Measurements from ENCODE around the gene PIP5KL1.

Gene PIP5KL1

DNA sequence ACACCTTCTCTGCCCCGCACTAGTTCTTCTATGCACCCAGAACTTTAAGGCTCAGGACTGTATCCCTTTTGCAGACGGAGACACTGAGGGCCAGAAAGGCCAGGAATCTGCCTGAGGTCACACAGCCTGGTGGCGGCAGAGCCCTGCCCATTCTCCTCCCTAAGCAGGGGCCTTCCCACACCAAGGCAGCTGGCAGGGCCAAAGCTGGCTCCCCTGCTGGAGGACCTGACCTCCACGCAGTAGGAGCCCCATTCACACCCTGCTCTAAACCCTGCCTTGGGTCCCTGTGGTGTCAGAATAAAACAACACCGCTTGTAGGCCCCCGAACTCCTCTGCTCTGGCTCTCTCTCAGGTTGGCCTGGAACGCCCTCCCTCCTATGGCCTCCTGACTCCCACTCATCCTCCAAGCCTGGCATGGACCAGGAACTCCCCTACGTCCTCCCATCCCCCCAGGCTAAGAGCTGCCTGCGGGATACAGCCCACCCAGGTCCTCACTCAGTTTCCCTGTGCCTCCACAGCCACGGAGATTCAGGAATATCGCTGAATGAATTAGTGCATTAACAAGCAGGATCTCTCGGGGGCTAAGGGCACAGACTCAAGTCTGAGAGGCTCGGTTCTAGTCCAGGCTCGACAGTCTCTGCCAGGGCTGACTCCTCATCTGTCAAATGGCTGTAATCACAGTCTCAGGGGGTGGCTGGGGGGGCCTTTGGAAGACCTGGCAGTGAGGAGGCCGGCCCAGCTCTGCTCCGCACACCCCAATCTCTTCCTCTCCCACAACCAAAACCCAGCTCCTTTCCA is 34.0 kb downstream of the PIP5KL1 start:
- H3K27me3 ChIP-seq (ENCODE audit: control insufficient read depth, low read length), result no peaks in the 10 kb centered on the region
- no peaks in the 10 kb centered on the region for H3K9me3 ChIP-seq (ENCODE audit: control insufficient read depth, insufficient read depth, low read length)
- H4K20me1 ChIP-seq (ENCODE audit: control insufficient read depth, insufficient read depth, low read depth, low read length), result no peaks in the 10 kb centered on the region
- H3F3A ChIP-seq (ENCODE audit: control insufficient read depth, insufficient read depth), result peaks cover 9% of the 10 kb centered on the region
- no peak overlapping the region for H3K4me3 ChIP-seq (ENCODE audit: low read length)
- peaks cover 19% of the 10 kb centered on the region for H3K79me2 ChIP-seq (ENCODE audit: control insufficient read depth, low read length)
- no peaks in the 10 kb centered on the region for H3K9me2 ChIP-seq (replicated peaks; ENCODE audit: control insufficient read depth, low read length)
- no peak overlapping the region for H3K27ac ChIP-seq (ENCODE audit: low read depth, low read length)
- peaks cover 38% of the 10 kb centered on the region for H3K4me1 ChIP-seq (ENCODE audit: control insufficient read depth, low read length)
- TF ChIP-seq, protein P1, sequence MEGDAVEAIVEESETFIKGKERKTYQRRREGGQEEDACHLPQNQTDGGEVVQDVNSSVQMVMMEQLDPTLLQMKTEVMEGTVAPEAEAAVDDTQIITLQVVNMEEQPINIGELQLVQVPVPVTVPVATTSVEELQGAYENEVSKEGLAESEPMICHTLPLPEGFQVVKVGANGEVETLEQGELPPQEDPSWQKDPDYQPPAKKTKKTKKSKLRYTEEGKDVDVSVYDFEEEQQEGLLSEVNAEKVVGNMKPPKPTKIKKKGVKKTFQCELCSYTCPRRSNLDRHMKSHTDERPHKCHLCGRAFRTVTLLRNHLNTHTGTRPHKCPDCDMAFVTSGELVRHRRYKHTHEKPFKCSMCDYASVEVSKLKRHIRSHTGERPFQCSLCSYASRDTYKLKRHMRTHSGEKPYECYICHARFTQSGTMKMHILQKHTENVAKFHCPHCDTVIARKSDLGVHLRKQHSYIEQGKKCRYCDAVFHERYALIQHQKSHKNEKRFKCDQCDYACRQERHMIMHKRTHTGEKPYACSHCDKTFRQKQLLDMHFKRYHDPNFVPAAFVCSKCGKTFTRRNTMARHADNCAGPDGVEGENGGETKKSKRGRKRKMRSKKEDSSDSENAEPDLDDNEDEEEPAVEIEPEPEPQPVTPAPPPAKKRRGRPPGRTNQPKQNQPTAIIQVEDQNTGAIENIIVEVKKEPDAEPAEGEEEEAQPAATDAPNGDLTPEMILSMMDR (IDR thresholded peaks at IDR 0.05; ENCODE audit: low read depth, low read length, poor library complexity, severe bottlenecking), result no peak
- TF ChIP-seq EZH2phosphoT487 (IDR thresholded peaks at IDR 0.05; ENCODE audit: borderline replicate concordance, low read length), result no peak
- H3K4me2 ChIP-seq (ENCODE audit: low read length), result no peak overlapping the region
- H3K36me3 ChIP-seq (ENCODE audit: control insufficient read depth, low read length), result peaks cover 48% of the 10 kb centered on the region

DNA sequence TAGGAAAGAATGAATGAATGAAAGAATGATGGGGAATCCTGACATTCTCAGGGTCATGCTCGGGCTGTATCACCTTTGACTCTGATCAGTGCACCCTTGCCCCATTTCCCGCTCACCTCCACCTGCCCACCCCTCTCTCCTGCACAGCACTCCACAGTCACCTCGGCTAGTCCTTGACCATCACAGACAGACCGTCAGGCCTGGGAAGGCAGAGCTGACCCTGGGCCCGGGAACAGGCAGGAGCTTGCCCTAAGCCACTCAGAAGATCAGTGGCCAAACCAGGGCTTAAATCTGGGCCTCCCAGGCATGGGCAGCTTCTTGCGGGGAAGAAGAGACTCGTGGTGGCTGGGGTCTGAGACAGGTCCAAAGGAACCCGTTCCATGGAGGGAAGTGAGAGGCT is 34.8 kb downstream of the PIP5KL1 start:
- Histone ChIP-seq H3K4me2 (ENCODE audit: low read length) (no peak overlapping the region), H4K20me1 (ENCODE audit: control insufficient read depth, insufficient read depth, low read depth, low read length) (no peaks in the 10 kb centered on the region), H3K36me3 (ENCODE audit: control insufficient read depth, low read length) (peaks cover 52% of the 10 kb centered on the region), H3K27ac (ENCODE audit: low read depth, low read length) (no peak overlapping the region), H3K9me2 (replicated peaks; ENCODE audit: control insufficient read depth, low read length) (no peaks in the 10 kb centered on the region), H3K4me1 (ENCODE audit: control insufficient read depth, low read length) (peaks cover 31% of the 10 kb centered on the region), H3K27me3 (ENCODE audit: control insufficient read depth, low read length) (no peaks in the 10 kb centered on the region), H3F3A (ENCODE audit: control insufficient read depth, insufficient read depth) (peaks cover 9% of the 10 kb centered on the region), H3K9me3 (ENCODE audit: control insufficient read depth, insufficient read depth, low read length) (no peaks in the 10 kb centered on the region), H3K4me3 (ENCODE audit: low read length) (no peak overlapping the region), H3K79me2 (ENCODE audit: control insufficient read depth, low read length) (peaks cover 19% of the 10 kb centered on the region)
- TF ChIP-seq, protein P1 (IDR thresholded peaks at IDR 0.05; ENCODE audit: low read depth, low read length, poor library complexity, severe bottlenecking), result no peak
- no peak for TF ChIP-seq EZH2phosphoT487 (IDR thresholded peaks at IDR 0.05; ENCODE audit: borderline replicate concordance, low read length)

DNA sequence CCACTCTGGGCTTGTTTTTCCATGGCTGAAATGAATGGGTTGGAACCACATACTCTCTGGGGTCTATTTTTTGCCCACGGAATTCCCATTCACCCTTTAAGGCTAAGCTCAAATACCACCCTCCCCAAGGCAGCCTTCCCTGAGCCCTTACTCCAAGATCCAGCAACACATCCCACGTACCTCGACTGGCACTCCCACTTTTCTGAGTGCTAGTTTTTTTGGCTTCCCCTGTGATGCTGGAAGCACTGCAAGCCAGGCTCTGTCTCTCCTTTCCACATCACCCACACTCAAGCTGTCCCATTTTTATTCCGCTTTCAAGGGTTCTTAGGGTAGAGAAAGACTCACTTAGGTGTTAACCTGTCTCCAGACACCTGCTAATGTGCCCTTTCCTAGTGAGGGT is 37.2 kb downstream of the PIP5KL1 start:
- H3K9me2 ChIP-seq (replicated peaks; ENCODE audit: control insufficient read depth, low read length), result no peaks in the 10 kb centered on the region
- peaks cover 3% of the 10 kb centered on the region; the same call in 1 of the 2 replicates for H3F3A ChIP-seq (ENCODE audit: control insufficient read depth, insufficient read depth)
- peaks cover 65% of the 10 kb centered on the region for H3K36me3 ChIP-seq (ENCODE audit: control insufficient read depth, low read length)
- H3K27me3 ChIP-seq (ENCODE audit: control insufficient read depth, low read length), result no peaks in the 10 kb centered on the region
- peaks cover 13% of the 10 kb centered on the region for H3K4me1 ChIP-seq (ENCODE audit: control insufficient read depth, low read length)
- H3K27ac ChIP-seq (ENCODE audit: low read depth, low read length), result no peak overlapping the region
- no peak overlapping the region for H3K4me2 ChIP-seq (ENCODE audit: low read length)
- TF ChIP-seq, protein P1 (IDR thresholded peaks at IDR 0.05; ENCODE audit: low read depth, low read length, poor library complexity, severe bottlenecking), result no peak
- TF ChIP-seq EZH2phosphoT487 (IDR thresholded peaks at IDR 0.05; ENCODE audit: borderline replicate concordance, low read length), result no peak
- no peaks in the 10 kb centered on the region for H3K9me3 ChIP-seq (ENCODE audit: control insufficient read depth, insufficient read depth, low read length)
- no peak overlapping the region for H3K4me3 ChIP-seq (ENCODE audit: low read length)
- peaks cover 11% of the 10 kb centered on the region for H3K79me2 ChIP-seq (ENCODE audit: control insufficient read depth, low read length)
- H4K20me1 ChIP-seq (ENCODE audit: control insufficient read depth, insufficient read depth, low read depth, low read length), result no peaks in the 10 kb centered on the region
